ENCODE data around the gene KCTD21.
"Not testable (repeated sequence)": the region's sequence is repeated elsewhere in the genome, so short reads cannot be mapped to it uniquely, and the experiment has no call there.

DNA sequence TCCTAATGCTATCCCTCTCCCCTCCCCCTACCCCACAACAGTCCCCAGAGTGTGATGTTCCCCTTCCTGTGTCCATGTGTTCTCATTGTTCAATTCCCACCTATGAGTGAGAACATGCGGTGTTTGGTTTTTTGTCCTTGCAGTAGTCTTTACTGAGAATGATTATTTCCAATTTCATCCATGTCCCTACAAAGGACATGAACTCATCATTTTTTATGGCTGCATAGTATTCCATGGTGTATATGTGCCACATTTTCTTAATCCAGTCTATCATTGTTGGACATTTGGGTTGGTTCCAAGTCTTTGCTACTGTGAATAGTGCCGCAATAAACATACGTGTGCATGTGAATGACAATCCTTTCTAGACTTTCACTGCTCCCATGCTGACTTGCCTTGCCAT lies 12.6 kb downstream of the KCTD21 start:
- TF ChIP-seq CTCF (IDR thresholded peaks at IDR 0.05; ENCODE audit: insufficient read depth, low read length, poor library complexity, severe bottlenecking); EZH2phosphoT487 (conservative IDR thresholded peaks at IDR 0.05; ENCODE audit: low read length): not testable (repeated sequence)
